Iris pigment epithelial cell (primary cell): ENCODE results near the gene AASDHPPT.
A peak's percentile ranks its signal among the peaks of the same experiment; 100 is the strongest.

ENCODE experiments used
- DNase-seq: peaks from one replicate; pipeline ENCODE4 v3.0.0-alpha.2; 2011; ENCODE audit warnings: low read depth

The AASDHPPT gene

GRCh38 chr11:106086135-106086534 is 8.7 kb downstream of the AASDHPPT start:
- no peak for DNase-seq

GRCh38 chr11:106086850-106087249 is 9.4 kb downstream of the AASDHPPT start:
- DNase-seq, result no peak

- DNase-seq, result peak; percentile 68
Measured at GRCh38 chr11:106087815-106088435, 10.5 kb downstream of the AASDHPPT start.

- DNase-seq, result peak; percentile 75
Measured at GRCh38 chr11:106088896-106089295, 11.4 kb downstream of the AASDHPPT start.

- peak; percentile 90 for DNase-seq
Measured at GRCh38 chr11:106091480-106092123, 14.1 kb downstream of the AASDHPPT start.

GRCh38 chr11:106092446-106092845 is 15.0 kb downstream of the AASDHPPT start:
- DNase-seq, result no peak

- no peak for DNase-seq
Measured at GRCh38 chr11:106098893-106099553, 21.6 kb downstream of the AASDHPPT start.

- no peak for DNase-seq
Measured at GRCh38 chr11:106101370-106101769, 23.9 kb downstream of the AASDHPPT start.

- DNase-seq, result peak; percentile 27
Measured at GRCh38 chr11:106101819-106102218, 24.4 kb downstream of the AASDHPPT start.

GRCh38 chr11:106105986-106106385 is 28.5 kb downstream of the AASDHPPT start:
- no peak for DNase-seq

GRCh38 chr11:106121570-106122320 is 44.3 kb downstream of the AASDHPPT start:
- no peak for DNase-seq

GRCh38 chr11:106127604-106128003 is 50.1 kb downstream of the AASDHPPT start:
- DNase-seq, result no peak

- no peak for DNase-seq
Measured at GRCh38 chr11:106128740-106129139, 51.3 kb downstream of the AASDHPPT start.

- DNase-seq, result no peak
Measured at GRCh38 chr11:106131998-106132397, 54.5 kb downstream of the AASDHPPT start.

GRCh38 chr11:106132582-106133354 is 55.3 kb downstream of the AASDHPPT start:
- no peak for DNase-seq

- DNase-seq, result peak; percentile 5
Measured at GRCh38 chr11:106133529-106133928, 56.1 kb downstream of the AASDHPPT start.

- peak; percentile 53 for DNase-seq
Measured at GRCh38 chr11:106137061-106137460, 59.6 kb downstream of the AASDHPPT start.

GRCh38 chr11:106137758-106138157 is 60.3 kb downstream of the AASDHPPT start:
- no peak for DNase-seq
